GM06990 (cell line): ENCODE measurements around the gene ODAD4.
"Not testable (repeated sequence)": the region's sequence is repeated elsewhere in the genome, so short reads cannot be mapped to it uniquely, and the experiment has no call there.

Source experiments
- DNase-seq: peaks from one replicate; pipeline ENCODE4 v3.0.0-alpha.2; 2011; ENCODE audit not compliant: insufficient read length; ENCODE audit errors: extremely low read depth
- H3K27me3 ChIP-seq: replicated peaks from 2 replicates; pipeline ENCODE4 v1.6.0; 2011; ENCODE audit warnings: low read length; ENCODE audit not compliant: control insufficient read depth, insufficient read depth
- H3K36me3 ChIP-seq: 2 replicates; pipeline ENCODE4 v1.5.1; 2011; ENCODE audit warnings: low read length; ENCODE audit not compliant: control insufficient read depth, insufficient read depth
- H3K4me3 ChIP-seq: replicated peaks from 2 replicates; pipeline ENCODE4 v1.5.1; 2011; ENCODE audit warnings: low read depth, mild to moderate bottlenecking, control low read depth, low read length
- CTCF ChIP-seq: IDR thresholded peaks from 2 replicates; pipeline ENCODE4 v1.5.1; 2011; ENCODE audit warnings: low read length, control low read depth, mild to moderate bottlenecking, inconsistent platforms; ENCODE audit not compliant: insufficient read depth, poor library complexity, severe bottlenecking

ODAD4 gene

GRCh38 chr17:41919840-41920579 lies 10.4 kb upstream of the ODAD4 start:
- no peak overlapping the region for H3K4me3 ChIP-seq
- DNase-seq, result no peak
- peaks cover 3% of the 10 kb centered on the region for H3K36me3 ChIP-seq
- no peak for TF ChIP-seq CTCF
- no peaks in the 10 kb centered on the region for H3K27me3 ChIP-seq

- Histone ChIP-seq H3K36me3 (no peaks in the 10 kb centered on the region), H3K4me3 (no peak overlapping the region), H3K27me3 (no peaks in the 10 kb centered on the region)
- no peak for DNase-seq
- TF ChIP-seq CTCF, result no peak
Observed at GRCh38 chr17:41920580-41920955, 9.8 kb upstream of the ODAD4 start.

GRCh38 chr17:41925991-41926590 lies 4.3 kb upstream of the ODAD4 start:
- no peaks in the 10 kb centered on the region for H3K27me3 ChIP-seq
- no peaks in the 10 kb centered on the region for H3K36me3 ChIP-seq
- no peak for DNase-seq
- no peak overlapping the region for H3K4me3 ChIP-seq
- TF ChIP-seq CTCF, result no peak

GRCh38 chr17:41928693-41929251 lies 1.6 kb upstream of the ODAD4 start:
- no peak for DNase-seq
- H3K27me3 ChIP-seq, result no peaks in the 10 kb centered on the region
- H3K4me3 ChIP-seq, result peak overlapping the region; percentile 0; the same call in 1 of the 2 replicates
- TF ChIP-seq CTCF, result no peak
- no peaks in the 10 kb centered on the region for H3K36me3 ChIP-seq

GRCh38 chr17:41930833-41931156 lies 378 bp downstream of the ODAD4 start:
- peak overlapping the region; percentile 75 for H3K4me3 ChIP-seq
- not testable (repeated sequence) for H3K27me3 ChIP-seq, DNase-seq, H3K36me3 ChIP-seq

- not testable (repeated sequence) for DNase-seq, H3K36me3 ChIP-seq, H3K4me3 ChIP-seq, H3K27me3 ChIP-seq
Observed at GRCh38 chr17:41931715-41932114, 1.3 kb downstream of the ODAD4 start.
